Rectal smooth muscle tissue (tissue), 1 donor: ENCODE data around the gene RDH14.

ENCODE experiments used
- H3K27ac ChIP-seq: one replicate; pipeline ENCODE4 v1.7.0; 2013; ENCODE audit warnings: low read depth, low read length, inconsistent platforms
- H3K27me3 ChIP-seq: one replicate; pipeline ENCODE4 v1.7.0; 2013; ENCODE audit warnings: low read length; ENCODE audit not compliant: control insufficient read depth, insufficient read depth
- H3K36me3 ChIP-seq: one replicate; pipeline ENCODE4 v1.7.0; 2013; ENCODE audit warnings: low read length; ENCODE audit not compliant: control insufficient read depth, insufficient read depth
- H3K4me1 ChIP-seq: one replicate; pipeline ENCODE4 v1.7.0; 2013; ENCODE audit warnings: low read length; ENCODE audit not compliant: control insufficient read depth, insufficient read depth
- H3K4me3 ChIP-seq: one replicate; pipeline ENCODE4 v1.7.0; 2013; ENCODE audit warnings: low read length
- H3K9ac ChIP-seq: one replicate; pipeline ENCODE4 v1.7.0; 2013; ENCODE audit warnings: low read length

RDH14 gene

GRCh38 chr2:18557121-18557520 is 3.3 kb downstream of the RDH14 start:
- Histone ChIP-seq H3K4me3 (no peak overlapping the region), H3K9ac (no peak overlapping the region), H3K27ac (no peak overlapping the region), H3K27me3 (no peaks in the 10 kb centered on the region), H3K4me1 (peaks cover 15% of the 10 kb centered on the region), H3K36me3 (peaks cover 4% of the 10 kb centered on the region)

- no peaks in the 10 kb centered on the region for H3K27me3 ChIP-seq
- H3K4me1 ChIP-seq, result no peaks in the 10 kb centered on the region
- no peak overlapping the region for H3K27ac ChIP-seq
- no peak overlapping the region for H3K9ac ChIP-seq
- H3K36me3 ChIP-seq, result peaks cover 4% of the 10 kb centered on the region
- no peak overlapping the region for H3K4me3 ChIP-seq
Measured at GRCh38 chr2:18552351-18553077, 7.9 kb downstream of the RDH14 start.

GRCh38 chr2:18551623-18552022 is 8.8 kb downstream of the RDH14 start:
- H3K4me1 ChIP-seq, result no peaks in the 10 kb centered on the region
- H3K9ac ChIP-seq, result no peak overlapping the region
- H3K36me3 ChIP-seq, result peaks cover 4% of the 10 kb centered on the region
- no peak overlapping the region for H3K4me3 ChIP-seq
- H3K27ac ChIP-seq, result no peak overlapping the region
- H3K27me3 ChIP-seq, result no peaks in the 10 kb centered on the region

- Histone ChIP-seq H3K27me3 (no peaks in the 10 kb centered on the region), H3K4me1 (no peaks in the 10 kb centered on the region), H3K36me3 (peaks cover 4% of the 10 kb centered on the region), H3K4me3 (no peak overlapping the region), H3K27ac (no peak overlapping the region), H3K9ac (no peak overlapping the region)
Measured at GRCh38 chr2:18551169-18551568, 9.3 kb downstream of the RDH14 start.

- H3K27me3 ChIP-seq, result no peaks in the 10 kb centered on the region
- H3K9ac ChIP-seq, result no peak overlapping the region
- H3K36me3 ChIP-seq, result peaks cover 4% of the 10 kb centered on the region
- H3K4me1 ChIP-seq, result no peaks in the 10 kb centered on the region
- no peak overlapping the region for H3K27ac ChIP-seq
- H3K4me3 ChIP-seq, result no peak overlapping the region
Measured at GRCh38 chr2:18550433-18550832, 10.0 kb downstream of the RDH14 start.

GRCh38 chr2:18549083-18549482 is 11.4 kb downstream of the RDH14 start:
- H3K36me3 ChIP-seq, result peaks cover 2% of the 10 kb centered on the region
- H3K4me1 ChIP-seq, result no peaks in the 10 kb centered on the region
- H3K27me3 ChIP-seq, result no peaks in the 10 kb centered on the region
- no peak overlapping the region for H3K27ac ChIP-seq
- H3K4me3 ChIP-seq, result no peak overlapping the region
- H3K9ac ChIP-seq, result no peak overlapping the region

- H3K9ac ChIP-seq, result no peak overlapping the region
- H3K4me1 ChIP-seq, result no peaks in the 10 kb centered on the region
- no peaks in the 10 kb centered on the region for H3K36me3 ChIP-seq
- no peak overlapping the region for H3K27ac ChIP-seq
- H3K27me3 ChIP-seq, result no peaks in the 10 kb centered on the region
- no peak overlapping the region for H3K4me3 ChIP-seq
Measured at GRCh38 chr2:18548621-18549020, 11.8 kb downstream of the RDH14 start.

- no peak overlapping the region for H3K27ac ChIP-seq
- no peaks in the 10 kb centered on the region for H3K4me1 ChIP-seq
- no peaks in the 10 kb centered on the region for H3K27me3 ChIP-seq
- no peaks in the 10 kb centered on the region for H3K36me3 ChIP-seq
- no peak overlapping the region for H3K4me3 ChIP-seq
- no peak overlapping the region for H3K9ac ChIP-seq
Measured at GRCh38 chr2:18546567-18546966, 13.9 kb downstream of the RDH14 start.

GRCh38 chr2:18545384-18545783 is 15.1 kb downstream of the RDH14 start:
- Histone ChIP-seq H3K27ac (no peak overlapping the region), H3K4me1 (no peaks in the 10 kb centered on the region), H3K4me3 (no peak overlapping the region), H3K9ac (no peak overlapping the region), H3K27me3 (no peaks in the 10 kb centered on the region), H3K36me3 (no peaks in the 10 kb centered on the region)

- Histone ChIP-seq H3K27me3 (no peaks in the 10 kb centered on the region), H3K4me3 (no peak overlapping the region), H3K4me1 (no peaks in the 10 kb centered on the region), H3K27ac (no peak overlapping the region), H3K9ac (no peak overlapping the region), H3K36me3 (no peaks in the 10 kb centered on the region)
Measured at GRCh38 chr2:18544171-18544570, 16.3 kb downstream of the RDH14 start.

GRCh38 chr2:18540872-18541271 is 19.6 kb downstream of the RDH14 start:
- Histone ChIP-seq H3K4me3 (no peak overlapping the region), H3K27me3 (no peaks in the 10 kb centered on the region), H3K9ac (no peak overlapping the region), H3K27ac (no peak overlapping the region), H3K4me1 (no peaks in the 10 kb centered on the region), H3K36me3 (no peaks in the 10 kb centered on the region)

GRCh38 chr2:18536697-18537096 is 23.8 kb downstream of the RDH14 start:
- Histone ChIP-seq H3K9ac (no peak overlapping the region), H3K27me3 (no peaks in the 10 kb centered on the region), H3K36me3 (no peaks in the 10 kb centered on the region), H3K4me3 (no peak overlapping the region), H3K4me1 (no peaks in the 10 kb centered on the region), H3K27ac (no peak overlapping the region)

GRCh38 chr2:18536100-18536499 is 24.4 kb downstream of the RDH14 start:
- Histone ChIP-seq H3K27ac (no peak overlapping the region), H3K27me3 (no peaks in the 10 kb centered on the region), H3K9ac (no peak overlapping the region), H3K4me1 (no peaks in the 10 kb centered on the region), H3K36me3 (no peaks in the 10 kb centered on the region), H3K4me3 (no peak overlapping the region)
